GM18873 (cell line): Measurements from ENCODE around the gene SPRY2.

Experiments used
- ATAC-seq: cut with Tn5 transposase; IDR thresholded peaks from one replicate; pipeline ENCODE4 v1.9.1; 2021; ENCODE audit warnings: mild to moderate bottlenecking, moderate library complexity, moderate number of reproducible peaks; ENCODE audit not compliant: unreplicated experiment, low FRiP score

The SPRY2 gene

GRCh38 chr13:80314711-80315653 lies 25.9 kb downstream of the SPRY2 start:
- no peak for ATAC-seq

- ATAC-seq = no peak
Measured at GRCh38 chr13:80313668-80314256, 27.2 kb downstream of the SPRY2 start.

GRCh38 chr13:80312967-80313366 lies 28.0 kb downstream of the SPRY2 start:
- no peak for ATAC-seq

- ATAC-seq = no peak
Measured at GRCh38 chr13:80312012-80312704, 28.8 kb downstream of the SPRY2 start.

- ATAC-seq = no peak
Measured at GRCh38 chr13:80309926-80310325, 31.0 kb downstream of the SPRY2 start.

GRCh38 chr13:80307401-80307987 lies 33.4 kb downstream of the SPRY2 start:
- ATAC-seq = no peak

GRCh38 chr13:80306337-80306972 lies 34.5 kb downstream of the SPRY2 start:
- no peak for ATAC-seq

- no peak for ATAC-seq
Measured at GRCh38 chr13:80305737-80306136, 35.2 kb downstream of the SPRY2 start.

- no peak for ATAC-seq
Measured at GRCh38 chr13:80303225-80303811, 37.6 kb downstream of the SPRY2 start.

GRCh38 chr13:80299046-80299445 lies 41.9 kb downstream of the SPRY2 start:
- ATAC-seq = no peak

GRCh38 chr13:80297503-80297902 lies 43.4 kb downstream of the SPRY2 start:
- ATAC-seq = no peak

- no peak for ATAC-seq
Measured at GRCh38 chr13:80297094-80297493, 43.8 kb downstream of the SPRY2 start.

GRCh38 chr13:80296638-80297037 lies 44.3 kb downstream of the SPRY2 start:
- no peak for ATAC-seq

GRCh38 chr13:80290591-80290990 lies 50.3 kb downstream of the SPRY2 start:
- ATAC-seq = no peak
